Endothelial cell (in vitro differentiated cells): ENCODE measurements around the gene TTC9B. TPM values are rescaled to one million over a fixed set of nuclear protein-coding genes. Genes with fewer than 3 reads are reported as not detected.
"Not testable (repeated sequence)": the region's sequence is repeated elsewhere in the genome, so short reads cannot be mapped to it uniquely, and the experiment has no call there.

Experiments
- DNase-seq: peaks from one replicate; pipeline ENCODE4 v3.0.0; 2021; ENCODE audit warnings: low spot score
- H3K27ac Mint-ChIP-seq: one replicate; pipeline ENCODE4 v1.8.0; 2021; ENCODE audit warnings: mixed read lengths, inconsistent platforms; ENCODE audit not compliant: unreplicated experiment
- H3K27me3 Mint-ChIP-seq: one replicate; pipeline ENCODE4 v1.8.0; 2021; ENCODE audit warnings: mild to moderate bottlenecking, moderate library complexity, mixed read lengths, inconsistent platforms; ENCODE audit not compliant: unreplicated experiment
- H3K36me3 Mint-ChIP-seq: one replicate; pipeline ENCODE4 v1.8.0; 2021; ENCODE audit warnings: mild to moderate bottlenecking, low read depth, mixed read lengths, inconsistent platforms; ENCODE audit not compliant: unreplicated experiment
- H3K4me1 Mint-ChIP-seq: one replicate; pipeline ENCODE4 v1.8.0; 2021; ENCODE audit warnings: mild to moderate bottlenecking, mixed read lengths, inconsistent platforms; ENCODE audit not compliant: unreplicated experiment
- H3K4me3 Mint-ChIP-seq: one replicate; pipeline ENCODE4 v1.8.0; 2021; ENCODE audit warnings: mild to moderate bottlenecking, mixed read lengths, inconsistent platforms; ENCODE audit not compliant: unreplicated experiment
- H3K9me3 Mint-ChIP-seq: one replicate; pipeline ENCODE4 v1.8.0; 2021; ENCODE audit warnings: mixed read lengths, inconsistent platforms; ENCODE audit not compliant: unreplicated experiment
- total RNA-seq: library from RNA; stranded (reverse); fragmentation: NEBNext Ultra II Directional; extraction: Animal tissue kit (Norgen Biotek cat#: 25700); gene quantifications from one replicate; pipeline ENCODE4 v1.2.1, GENCODE V29; 2021; ENCODE audit not compliant: unreplicated experiment

Gene TTC9B
- total RNA-seq, 1 donor from 2014 or later: 1.1 TPM

DNA sequence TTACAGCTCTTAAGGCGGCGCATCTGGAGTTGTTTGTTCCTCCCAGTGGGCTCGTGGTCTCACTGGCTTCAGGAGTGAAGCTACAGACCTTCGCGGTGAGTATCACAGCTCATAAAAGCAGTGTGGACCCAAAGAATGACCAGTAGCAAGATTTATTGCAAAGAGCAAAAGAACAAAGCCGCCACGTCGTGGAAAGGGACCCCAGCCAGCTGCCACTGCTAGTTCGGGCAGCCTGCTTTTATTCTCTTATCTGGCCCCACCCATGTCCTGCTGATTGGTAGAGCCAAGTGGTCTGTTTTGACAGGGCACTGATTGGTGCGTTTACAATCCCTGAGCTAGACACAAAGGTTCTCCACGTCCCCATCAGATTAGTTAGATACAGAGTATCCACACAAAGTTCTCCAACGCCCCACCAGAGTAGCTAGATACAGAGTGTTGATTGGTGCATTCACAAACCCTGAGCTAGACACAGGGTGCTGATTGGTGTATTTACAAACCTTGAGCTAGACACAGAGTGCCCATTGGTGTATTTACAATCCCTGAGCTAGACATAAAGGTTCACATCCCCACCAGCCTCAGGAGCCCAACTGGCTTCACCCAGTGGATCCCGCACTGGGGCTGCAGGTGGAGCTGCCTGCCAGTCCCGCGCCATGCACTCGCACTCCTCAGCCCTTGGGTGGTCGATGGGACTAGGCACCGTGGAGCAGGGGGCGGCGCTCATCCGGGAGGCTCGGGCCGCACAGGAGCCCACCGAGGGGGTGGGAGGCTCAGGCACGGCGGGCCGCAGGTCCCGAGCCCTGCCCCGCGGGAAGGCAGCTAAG, 48.5 kb downstream of the TTC9B start:
- H3K27ac Mint-ChIP-seq, DNase-seq, H3K4me1 Mint-ChIP-seq, H3K9me3 Mint-ChIP-seq, H3K36me3 Mint-ChIP-seq, H3K4me3 Mint-ChIP-seq: not testable (repeated sequence)
- H3K27me3 Mint-ChIP-seq: peaks cover 11% of the 10 kb centered on the region

Other genes with a start within 250 kb of the TTC9B start
- gene PSMC4, start 247.2 kb downstream of the TTC9B start, total RNA-seq: 101 TPM
- gene ZNF546, start 221.3 kb downstream of the TTC9B start, total RNA-seq: 4.0 TPM
- gene ZNF780B, start 162.2 kb downstream of the TTC9B start, total RNA-seq: 22.6 TPM
- gene ZNF780A, start 127.4 kb downstream of the TTC9B start, total RNA-seq: 19.4 TPM
- 20.6 TPM for gene MAP3K10, start 27.0 kb downstream of the TTC9B start, total RNA-seq
- gene CCNP, start 8.3 kb upstream of the TTC9B start, total RNA-seq: 0.18 TPM
- gene AKT2, start 67.0 kb upstream of the TTC9B start, total RNA-seq: 89.8 TPM
- gene C19orf47, start 130.0 kb upstream of the TTC9B start, total RNA-seq: 17.9 TPM
- gene PLD3, start 130.3 kb upstream of the TTC9B start, total RNA-seq: 227 TPM
- not detected for gene HIPK4, start 171.8 kb upstream of the TTC9B start, total RNA-seq
- gene PRX, start 195.0 kb upstream of the TTC9B start, total RNA-seq: 6.7 TPM
- gene SERTAD1, start 207.6 kb upstream of the TTC9B start, total RNA-seq: 11.8 TPM
- 42.9 TPM for gene SERTAD3, start 226.0 kb upstream of the TTC9B start, total RNA-seq
- 17.5 TPM for gene BLVRB, start 247.4 kb upstream of the TTC9B start, total RNA-seq
- gene SPTBN4, start 248.6 kb upstream of the TTC9B start, total RNA-seq: 0.49 TPM